Pancreas (tissue), 10 donors: ENCODE measurements around the gene CYP8B1. TPM values are rescaled to one million over a fixed set of nuclear protein-coding genes. Genes with fewer than 3 reads are reported as not detected.

Experiments
- ATAC-seq, 4 donors: fragments of 200-7000 bp; cut with Tn5 transposase; one replicate each; pipeline versions ENCODE4 v1.8.0 to v1.9.1; 2020; ENCODE audit warnings: mild to moderate bottlenecking in 4 of 4, moderate library complexity in 4 of 4
- DNase-seq, 6 donors: peaks; one replicate each; pipeline ENCODE4 v3.0.0-alpha.2; 2020
- FAIRE-seq: peaks from 2 replicates; lab custom pipeline; 2012; peaks lifted over from hg19 to GRCh38; lab: Jason Lieb, UNC
- H3K27ac ChIP-seq, 4 donors: fragments of 200-600 bp; sonication (generic); 1 replicate in 3 of 4; 2 replicates in 1 of 4; pipeline versions ENCODE4 v1.5.0 to v1.8.0; 2020
- H3K27me3 ChIP-seq, 4 donors: fragments of 200-600 bp; one replicate each; pipeline ENCODE4 v1.8.0; 2021
- H3K36me3 ChIP-seq, 3 donors: fragments of 200-600 bp; sonication (generic) in 1 of 3; one replicate each; pipeline versions ENCODE4 v1.5.0 to v1.8.0; 2020 to 2021
- H3K4me1 ChIP-seq, 3 donors: fragments of 200-600 bp; one replicate each; pipeline ENCODE4 v1.8.0; 2021
- H3K4me3 ChIP-seq, 4 donors: fragments of 200-600 bp; sonication (generic) in 2 of 4; one replicate each; pipeline versions ENCODE4 v1.5.0 to v1.8.0; 2020 to 2021
- H3K9me3 ChIP-seq, 4 donors: fragments of 200-600 bp; one replicate each; pipeline ENCODE4 v1.8.0; 2021
- WGBS, 2 donors: extraction: QIAGEN DNeasy Blood & Tissue Kit; methylation state at CpG; one replicate each; pipeline ENCODE4 v1.1.7; 2013; 5-methylcytosine and 5-hydroxymethylcytosine counted together
- intact Hi-C, 3 donors: fragments of 100-400 bp; cut with DNase I; formaldehyde crosslinking; loops; one replicate each; pipeline versions ENCODE4 v1.11.1 to v1.14.2; 2022
- polyA plus RNA-seq, 2 donors: library from polyadenylated mRNA; stranded (reverse); fragments of 200-250 nt; gene quantifications; one replicate each; pipeline ENCODE4 v1.2.3, GENCODE V29; 2013
- total RNA-seq, 6 donors: library from RNA; stranded (reverse); fragmentation: NEBNext Ultra II Directional in 4 of 6; extraction: Animal tissue kit (Norgen Biotek cat#: 25700) in 4 of 6; gene quantifications; one replicate each; pipeline versions ENCODE4 v1.2.1 to v1.2.4, GENCODE V29; 2021 to 2023
- TF ChIP-seq, protein P1 (sequence below), 4 donors: fragments of 200-600 bp; sonication (generic) in 3 of 4; IDR thresholded peaks; one replicate each; pipeline versions ENCODE4 v1.5.0 to v1.8.0; 2021; ENCODE audit warnings: antibody characterized with exemption in 4 of 4
- donor health status: healthy with polysubstance abuse.
- donor health status: DM: no; HTN: no; CAD: no; lungs with moderate emphysema.
- donor health status: DM: no; HTN: no; CAD: no.
- donor health status: control.
- donor health status: control.
- donor health status: Bipolar disorder and iron deficiency.
- donor health status: DM: yes; HTN: yes; CAD: no.
- donor health status: DM: no; HTN: no; CAD: no.
- donor health status: DM: no; HTN: no; CAD: no.
- donor health status: DM: yes; HTN: yes; CAD: no.

CYP8B1 gene
- total and polyA plus RNA-seq, 8 donors = 0.22 TPM; not detected in 7

- ATAC-seq = no peak
- H3K36me3 ChIP-seq = no peaks in the 10 kb centered on the region
- FAIRE-seq = no peak
- H3K9me3 ChIP-seq = no peaks in the 10 kb centered on the region
- no peak overlapping the region for H3K4me3 ChIP-seq
- no peaks in the 10 kb centered on the region for H3K27me3 ChIP-seq
- TF ChIP-seq, protein P1, sequence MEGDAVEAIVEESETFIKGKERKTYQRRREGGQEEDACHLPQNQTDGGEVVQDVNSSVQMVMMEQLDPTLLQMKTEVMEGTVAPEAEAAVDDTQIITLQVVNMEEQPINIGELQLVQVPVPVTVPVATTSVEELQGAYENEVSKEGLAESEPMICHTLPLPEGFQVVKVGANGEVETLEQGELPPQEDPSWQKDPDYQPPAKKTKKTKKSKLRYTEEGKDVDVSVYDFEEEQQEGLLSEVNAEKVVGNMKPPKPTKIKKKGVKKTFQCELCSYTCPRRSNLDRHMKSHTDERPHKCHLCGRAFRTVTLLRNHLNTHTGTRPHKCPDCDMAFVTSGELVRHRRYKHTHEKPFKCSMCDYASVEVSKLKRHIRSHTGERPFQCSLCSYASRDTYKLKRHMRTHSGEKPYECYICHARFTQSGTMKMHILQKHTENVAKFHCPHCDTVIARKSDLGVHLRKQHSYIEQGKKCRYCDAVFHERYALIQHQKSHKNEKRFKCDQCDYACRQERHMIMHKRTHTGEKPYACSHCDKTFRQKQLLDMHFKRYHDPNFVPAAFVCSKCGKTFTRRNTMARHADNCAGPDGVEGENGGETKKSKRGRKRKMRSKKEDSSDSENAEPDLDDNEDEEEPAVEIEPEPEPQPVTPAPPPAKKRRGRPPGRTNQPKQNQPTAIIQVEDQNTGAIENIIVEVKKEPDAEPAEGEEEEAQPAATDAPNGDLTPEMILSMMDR (IDR thresholded peaks at IDR 0.05) = no peak
- peaks cover 0 to 3% (median 3%) of the 10 kb centered on the region in 3 donors for H3K4me1 ChIP-seq
- WGBS, 2 donors = 52 to 60% methylated on average over 1 of the region's 1 CpG
- intact Hi-C loops = no loop called here
- no peak overlapping the region for H3K27ac ChIP-seq
- no peak for DNase-seq
Observed at GRCh38 chr3:42876401-42876800, 722 bp upstream of the CYP8B1 start.

DNA sequence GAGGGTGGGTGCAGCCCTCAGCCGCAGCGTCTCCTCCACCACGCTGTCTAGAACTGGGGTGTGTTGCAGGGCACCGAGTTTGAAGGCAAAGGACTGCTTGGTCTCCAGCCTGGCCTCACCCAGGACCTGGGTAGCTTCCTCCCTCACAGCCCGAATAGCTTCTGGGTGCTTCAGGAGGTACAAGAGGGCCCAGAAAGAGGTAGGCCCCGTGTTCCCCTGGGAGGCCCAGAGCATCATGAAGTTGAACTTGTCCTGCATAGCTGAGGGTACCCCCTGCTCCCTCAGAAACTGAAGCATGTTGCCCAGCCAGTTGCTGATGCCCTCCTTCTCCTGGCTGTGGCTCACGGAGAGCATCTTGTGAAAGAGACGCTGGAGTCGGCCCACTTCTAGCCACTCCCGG, 930 bp downstream of the CYP8B1 start:
- ATAC-seq = no peak
- TF ChIP-seq, protein P1 (IDR thresholded peaks at IDR 0.05) = no peak
- H3K27ac ChIP-seq = no peak overlapping the region
- WGBS, 2 donors = 75 to 83% methylated on average over 10 of the region's 10 CpGs
- H3K4me1 ChIP-seq = peaks cover 0 to 3% (median 0%) of the 10 kb centered on the region in 3 donors
- intact Hi-C loops = no loop called here
- no peak overlapping the region for H3K4me3 ChIP-seq
- H3K27me3 ChIP-seq = no peaks in the 10 kb centered on the region
- no peak for FAIRE-seq
- no peaks in the 10 kb centered on the region for H3K36me3 ChIP-seq
- DNase-seq = no peak
- no peaks in the 10 kb centered on the region for H3K9me3 ChIP-seq

DNA sequence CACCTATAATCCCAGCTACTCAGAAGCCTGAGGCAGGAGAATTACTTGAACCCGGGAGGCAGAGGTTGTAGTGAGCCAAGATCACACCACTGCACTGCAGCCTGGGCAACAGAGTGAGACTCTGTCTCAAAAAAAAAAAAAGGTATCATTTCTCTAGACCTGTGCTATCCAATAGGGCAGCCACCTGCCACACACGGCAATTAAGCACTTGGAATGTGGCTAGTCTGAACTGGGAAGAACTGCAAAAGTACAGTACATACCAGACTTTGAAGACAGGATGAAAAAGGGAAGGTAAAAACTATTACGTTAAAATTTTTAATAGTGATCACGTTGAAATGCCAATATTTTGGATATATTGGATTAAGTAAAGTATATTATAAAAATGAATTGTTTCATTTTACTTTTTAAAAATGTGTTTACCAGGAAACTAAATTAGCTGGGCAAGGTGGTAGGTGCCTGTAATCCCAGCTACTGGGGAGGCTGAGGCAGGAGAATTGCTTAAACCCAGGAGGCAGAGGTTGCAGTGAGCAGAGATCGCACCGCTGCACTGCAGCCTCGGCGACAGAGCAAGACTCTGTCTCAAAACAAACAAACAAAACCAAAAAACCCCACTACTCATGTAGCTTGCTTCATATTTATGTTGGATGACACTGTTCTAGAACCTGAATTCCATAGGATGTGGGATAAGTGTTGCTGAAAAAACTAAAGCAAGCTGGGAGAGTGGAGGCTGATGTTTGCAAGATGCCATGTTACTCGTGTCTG, 2.3 kb downstream of the CYP8B1 start:
- ATAC-seq (no peak), FAIRE-seq (no peak), DNase-seq (no peak)
- TF ChIP-seq, protein P1 (IDR thresholded peaks at IDR 0.05) = no peak
- WGBS, 2 donors = 75 to 79% methylated on average over 9 of the region's 9 CpGs
- H3K4me1 ChIP-seq = peaks cover 0 to 3% (median 0%) of the 10 kb centered on the region in 3 donors
- no peak overlapping the region for H3K27ac ChIP-seq
- no peak overlapping the region for H3K4me3 ChIP-seq
- H3K9me3 ChIP-seq = no peaks in the 10 kb centered on the region
- H3K36me3 ChIP-seq = no peaks in the 10 kb centered on the region
- intact Hi-C loops = no loop called here
- no peaks in the 10 kb centered on the region for H3K27me3 ChIP-seq

GRCh38 chr3:42872718-42873117, 3.0 kb downstream of the CYP8B1 start:
- ATAC-seq = peak in 1 of 4 donors; percentile 29

More at GRCh38 chr3:42872718-42873117, 3.0 kb downstream of the CYP8B1 start:
- TF ChIP-seq, protein P1 (IDR thresholded peaks at IDR 0.05) = no peak
- Histone ChIP-seq H3K27ac (no peak overlapping the region), H3K9me3 (no peaks in the 10 kb centered on the region), H3K4me3 (no peak overlapping the region), H3K27me3 (no peaks in the 10 kb centered on the region), H3K4me1 (peaks cover 0 to 3% (median 0%) of the 10 kb centered on the region in 3 donors), H3K36me3 (no peaks in the 10 kb centered on the region)
- 93 to 100% methylated on average over 1 of the region's 1 CpG for WGBS, 2 donors
- FAIRE-seq = no peak
- no peak for DNase-seq
- intact Hi-C loops = no loop called here
